HEK293T (cell line): ENCODE measurements around the gene FOXL2.

Experiments
- CTCF ChIA-PET: fragments of 350-600 bp; formaldehyde crosslinking; extraction: SDS; loops from one replicate; lab custom pipeline; 2021; ENCODE audit warnings: antibody characterized with exemption, inconsistent platforms; lab: Yijun Ruan, JAX
- POLR2A ChIA-PET: fragments of 350-600 bp; formaldehyde crosslinking; extraction: SDS; loops from one replicate; lab custom pipeline; 2020; ENCODE audit warnings: antibody characterized with exemption, inconsistent platforms; lab: Yijun Ruan, JAX
- DNase-seq: peaks from one replicate; pipeline ENCODE4 v3.0.0; 2012; ENCODE audit warnings: mixed read lengths; ENCODE audit errors: extremely low spot score
- ARNT ChIP-seq: fragments of 450-650 bp; IDR thresholded peaks from 2 replicates; pipeline ENCODE4 v1.6.1; 2017; ENCODE audit warnings: mild to moderate bottlenecking
- BHLHE40 ChIP-seq: fragments of 450-650 bp; IDR thresholded peaks from 2 replicates; pipeline ENCODE4 v1.6.1; 2016; ENCODE audit warnings: mild to moderate bottlenecking, moderate library complexity, borderline replicate concordance
- CTBP1 ChIP-seq: fragments of 450-650 bp; IDR thresholded peaks from 2 replicates; pipeline ENCODE4 v1.6.1; 2016; ENCODE audit warnings: borderline replicate concordance
- ELF4 ChIP-seq: fragments of 450-650 bp; IDR thresholded peaks from 2 replicates; pipeline ENCODE4 v1.6.1; 2017; ENCODE audit warnings: antibody characterized with exemption
- FOXA1 ChIP-seq: fragments of 450-650 bp; IDR thresholded peaks from 2 replicates; pipeline ENCODE4 v1.6.1; 2016; ENCODE audit warnings: mild to moderate bottlenecking
- FOXK2 ChIP-seq: fragments of 450-650 bp; IDR thresholded peaks from 2 replicates; pipeline ENCODE4 v1.6.1; 2016; ENCODE audit warnings: mild to moderate bottlenecking
- FOXM1 ChIP-seq: fragments of 450-650 bp; IDR thresholded peaks from 2 replicates; pipeline ENCODE4 v1.6.1; 2017; ENCODE audit warnings: mild to moderate bottlenecking, borderline replicate concordance
- HDGF ChIP-seq: fragments of 450-650 bp; IDR thresholded peaks from 2 replicates; pipeline ENCODE4 v1.6.1; 2017; ENCODE audit warnings: antibody characterized with exemption, borderline replicate concordance
- L3MBTL2 ChIP-seq: fragments of 450-650 bp; conservative IDR thresholded peaks from 2 replicates; pipeline ENCODE4 v1.6.1; 2016; ENCODE audit warnings: mild to moderate bottlenecking
- LEF1 ChIP-seq: fragments of 450-650 bp; IDR thresholded peaks from 2 replicates; pipeline ENCODE4 v1.6.1; 2017; ENCODE audit warnings: mild to moderate bottlenecking, borderline replicate concordance
- NFRKB ChIP-seq: fragments of 450-650 bp; IDR thresholded peaks from 2 replicates; pipeline ENCODE4 v1.6.1; 2016; ENCODE audit warnings: mild to moderate bottlenecking, moderate library complexity
- SP1 ChIP-seq: fragments of 450-650 bp; IDR thresholded peaks from 2 replicates; pipeline ENCODE4 v1.6.1; 2017
- SUZ12 ChIP-seq: fragments of 450-650 bp; IDR thresholded peaks from 2 replicates; pipeline ENCODE4 v1.6.1; 2016; ENCODE audit warnings: mild to moderate bottlenecking
- TARDBP ChIP-seq: fragments of 450-650 bp; IDR thresholded peaks from 2 replicates; pipeline ENCODE4 v1.6.1; 2016
- ZNF384 ChIP-seq: fragments of 450-650 bp; IDR thresholded peaks from 2 replicates; pipeline ENCODE4 v1.6.1; 2016
- TF ChIP-seq, protein P1 (sequence below): fragments of 450-650 bp; IDR thresholded peaks from 2 replicates; pipeline ENCODE4 v1.6.1; 2016

Gene FOXL2

DNA sequence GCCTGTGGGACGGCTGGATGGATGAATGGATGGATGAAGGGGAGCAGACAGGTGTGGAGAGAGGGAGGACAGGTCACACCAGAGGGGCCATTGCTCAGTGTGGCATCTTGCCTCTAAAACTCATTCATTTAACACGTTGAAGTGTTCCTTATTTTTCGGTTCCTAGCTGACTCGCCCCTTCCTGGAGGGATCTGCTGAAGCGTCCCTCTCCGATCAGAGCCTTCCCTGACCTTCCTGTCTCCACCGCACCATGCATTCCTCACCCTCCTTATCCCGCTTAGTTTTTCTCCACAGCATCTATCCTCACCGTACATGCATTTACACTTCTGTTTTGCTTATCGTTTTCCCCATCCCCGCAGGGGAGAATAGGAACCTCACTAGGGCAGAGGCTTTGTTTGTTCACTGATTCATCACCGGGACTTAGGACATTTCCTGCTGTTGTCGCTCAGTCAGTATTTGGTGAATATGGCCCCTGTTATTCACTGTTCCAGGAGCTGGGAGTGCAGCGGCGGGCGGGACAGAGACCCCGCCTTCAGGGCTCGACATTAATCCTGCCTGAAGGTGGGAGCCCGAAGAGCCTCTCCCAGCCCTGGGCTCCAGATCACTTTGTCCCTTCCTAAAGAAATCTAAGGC lies 32.0 kb downstream of the FOXL2 start:
- POLR2A ChIA-PET = interaction anchor here (0.7 to 2.0 kb wide), 12 partner anchors 16 to 440 kb away, joined by 3 to 17 read pairs (median 4); partner anchors contain the start of genes CEP70 and PIK3CB

DNA sequence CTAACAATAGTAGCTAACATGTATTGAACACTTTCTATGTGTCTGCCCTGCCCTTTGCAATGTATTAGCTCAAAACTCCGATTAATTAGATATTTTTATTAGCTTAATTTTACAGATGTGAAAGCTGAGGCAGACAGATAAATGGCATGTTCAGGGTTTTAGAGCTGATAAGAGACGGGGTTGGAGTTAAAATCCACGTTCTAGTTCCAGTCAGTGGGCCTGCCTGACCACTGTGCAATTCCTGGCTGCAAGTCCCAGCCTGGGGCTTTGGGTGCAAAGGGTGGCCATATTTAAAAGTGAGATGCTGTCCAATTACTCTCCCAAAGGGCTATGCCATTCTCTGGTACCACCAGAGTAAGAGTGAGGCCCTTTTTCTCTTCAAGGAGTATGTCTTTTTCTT lies 33.2 kb downstream of the FOXL2 start:
- CTCF ChIA-PET = interaction anchor here (0.5 to 0.6 kb wide), 3 partner anchors 10 to 199 kb away, joined by 3 to 4 read pairs (median 3); no protein-coding TSS in a partner anchor
- no peak for DNase-seq
- POLR2A ChIA-PET = no interaction called here
- TF ChIP-seq LEF1 = no peak
- TF ChIP-seq HDGF = no peak
- TF ChIP-seq CTBP1 = no peak
- TF ChIP-seq NFRKB = no peak

More for the DNA sequence above, 32.0 kb downstream of the FOXL2 start:
- DNase-seq = no peak
- TF ChIP-seq TARDBP = no peak
- no peak for TF ChIP-seq FOXA1
- TF ChIP-seq, protein P1, sequence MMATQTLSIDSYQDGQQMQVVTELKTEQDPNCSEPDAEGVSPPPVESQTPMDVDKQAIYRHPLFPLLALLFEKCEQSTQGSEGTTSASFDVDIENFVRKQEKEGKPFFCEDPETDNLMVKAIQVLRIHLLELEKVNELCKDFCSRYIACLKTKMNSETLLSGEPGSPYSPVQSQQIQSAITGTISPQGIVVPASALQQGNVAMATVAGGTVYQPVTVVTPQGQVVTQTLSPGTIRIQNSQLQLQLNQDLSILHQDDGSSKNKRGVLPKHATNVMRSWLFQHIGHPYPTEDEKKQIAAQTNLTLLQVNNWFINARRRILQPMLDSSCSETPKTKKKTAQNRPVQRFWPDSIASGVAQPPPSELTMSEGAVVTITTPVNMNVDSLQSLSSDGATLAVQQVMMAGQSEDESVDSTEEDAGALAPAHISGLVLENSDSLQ = no peak
- no peak for TF ChIP-seq FOXM1
- no peak for TF ChIP-seq SP1
- no peak for TF ChIP-seq SUZ12
- TF ChIP-seq ZNF384 = no peak
- no peak for TF ChIP-seq ELF4
- no peak for TF ChIP-seq BHLHE40
- no peak for TF ChIP-seq ARNT
- TF ChIP-seq CTBP1 = no peak
- no peak for TF ChIP-seq LEF1
- TF ChIP-seq NFRKB = no peak
- TF ChIP-seq L3MBTL2 = no peak
- TF ChIP-seq HDGF = no peak
- CTCF ChIA-PET = interaction anchor here (0.5 to 3.2 kb wide), 29 partner anchors 9 to 587 kb away, joined by 3 to 58 read pairs (median 6); partner anchors contain the start of genes CEP70 and PIK3CB

DNA sequence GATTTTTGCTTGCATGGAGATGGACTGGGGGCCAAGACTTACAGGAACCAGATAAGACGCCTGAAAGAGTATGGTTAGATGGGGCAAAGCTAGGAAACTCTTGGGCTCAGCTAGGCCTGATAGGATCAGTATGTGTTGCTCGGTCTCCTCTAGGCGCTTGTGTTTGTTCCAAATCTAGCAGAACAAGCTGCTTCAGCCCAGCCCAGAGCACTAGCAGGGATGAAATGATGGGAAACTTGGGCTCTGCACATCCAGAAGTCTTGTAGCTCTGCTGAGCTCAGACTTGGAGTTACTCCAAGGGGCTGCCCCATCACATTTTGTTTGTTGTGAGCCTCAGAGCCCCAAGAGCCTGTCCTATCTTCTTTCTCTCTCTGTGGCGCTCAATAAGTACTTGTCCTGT lies 34.7 kb downstream of the FOXL2 start:
- POLR2A ChIA-PET = no interaction called here
- CTCF ChIA-PET = interaction anchor here (1.4 kb wide), 1 partner anchor 11 kb away, joined by 4 read pairs; no protein-coding TSS in a partner anchor
- no peak for DNase-seq
- TF ChIP-seq, protein P1 = no peak

DNA sequence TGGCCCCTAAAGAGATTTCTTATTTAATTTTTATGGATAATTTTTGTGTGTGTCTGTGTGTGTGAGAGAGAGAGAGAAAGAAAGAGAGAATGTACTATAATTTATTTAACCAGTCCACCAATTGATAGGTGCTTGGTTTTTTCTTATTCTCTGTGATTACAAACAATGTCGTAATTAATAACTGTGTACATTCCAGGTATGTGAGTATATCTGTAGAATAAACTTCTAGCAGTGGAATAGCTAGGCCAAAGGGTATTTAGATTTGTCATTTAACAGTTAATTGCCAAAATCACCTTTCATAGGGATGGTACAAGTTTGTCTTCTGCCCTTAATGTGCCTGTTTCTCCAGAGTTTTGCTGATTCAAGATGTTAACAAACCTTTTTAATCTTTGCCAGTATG lies 35.3 kb downstream of the FOXL2 start:
- TF ChIP-seq FOXM1 = no peak

DNA sequence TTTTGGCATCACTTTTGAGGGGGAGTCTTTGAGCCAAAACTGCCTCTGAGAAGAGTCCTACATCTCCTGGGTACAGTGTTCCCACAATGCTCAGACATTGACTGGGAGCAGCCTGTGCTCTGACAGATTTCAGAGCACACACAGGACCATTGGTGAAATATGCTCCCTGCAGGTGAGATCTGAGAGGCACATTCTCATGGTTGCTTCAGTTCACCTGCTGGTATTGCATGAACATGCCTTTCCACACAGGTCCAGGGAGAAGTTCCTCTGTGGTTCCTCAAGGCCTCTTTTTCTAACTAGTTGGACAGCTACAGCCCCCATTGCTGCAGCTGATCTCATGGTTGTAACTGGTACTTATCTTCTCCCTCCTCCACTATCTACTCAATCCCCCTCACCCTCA lies 37.0 kb downstream of the FOXL2 start:
- DNase-seq = no peak
- ChIA-PET POLR2A (no interaction called here), CTCF (no interaction called here)

More for the DNA sequence above, 35.3 kb downstream of the FOXL2 start:
- CTCF ChIA-PET = interaction anchor here (0.7 to 1.4 kb wide), 2 partner anchors 10 to 691 kb away, joined by 3 to 4 read pairs; no protein-coding TSS in a partner anchor
- DNase-seq = no peak
- POLR2A ChIA-PET = no interaction called here

DNA sequence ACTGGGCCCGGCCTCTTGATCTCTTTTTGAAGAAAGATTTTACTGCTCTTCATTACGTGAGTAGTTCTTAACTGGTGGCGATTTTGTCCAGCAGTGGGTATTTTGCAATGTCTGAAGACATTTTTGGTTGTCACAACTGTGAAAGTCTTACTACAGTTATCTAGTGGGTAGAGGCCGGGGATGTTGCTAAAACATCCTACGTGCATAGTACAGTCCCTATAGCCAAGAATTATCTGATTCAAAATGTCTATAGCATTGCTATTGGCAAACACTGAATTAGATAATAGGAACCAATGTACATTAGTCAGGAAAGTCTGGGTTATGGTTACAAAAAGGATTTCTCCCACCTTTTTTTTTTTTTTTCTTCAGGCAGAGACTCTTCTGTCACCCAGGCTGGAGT lies 38.1 kb downstream of the FOXL2 start:
- DNase-seq = no peak
- ChIA-PET CTCF (interaction anchor here (0.7 kb wide), 1 partner anchor 71 kb away, joined by 3 read pairs; no protein-coding TSS in a partner anchor), POLR2A (no interaction called here)
- TF ChIP-seq L3MBTL2 = no peak
- no peak for TF ChIP-seq LEF1
- TF ChIP-seq ZNF384 = no peak
- no peak for TF ChIP-seq NFRKB
- TF ChIP-seq SUZ12 = no peak
- TF ChIP-seq ARNT = no peak
- TF ChIP-seq ELF4 = no peak
- TF ChIP-seq FOXM1 = no peak
- no peak for TF ChIP-seq SP1
- TF ChIP-seq BHLHE40 = no peak
- no peak for TF ChIP-seq HDGF
- TF ChIP-seq TARDBP = no peak
- no peak for TF ChIP-seq FOXK2
- no peak for TF ChIP-seq CTBP1

More for the DNA sequence above, 37.0 kb downstream of the FOXL2 start:
- no peak for TF ChIP-seq NFRKB
- TF ChIP-seq ELF4 = no peak
- no peak for TF ChIP-seq SP1
- TF ChIP-seq FOXA1 = no peak
- no peak for TF ChIP-seq ARNT
- no peak for TF ChIP-seq BHLHE40
- TF ChIP-seq ZNF384 = no peak
- no peak for TF ChIP-seq FOXK2
- TF ChIP-seq TARDBP = no peak
- no peak for TF ChIP-seq SUZ12
- no peak for TF ChIP-seq LEF1
- TF ChIP-seq, protein P1 = no peak
- no peak for TF ChIP-seq L3MBTL2
- no peak for TF ChIP-seq CTBP1
- TF ChIP-seq HDGF = no peak
- no peak for TF ChIP-seq FOXM1
